ENCODE data around the gene KANK2.
"Not testable (repeated sequence)": the region's sequence is repeated elsewhere in the genome, so short reads cannot be mapped to it uniquely, and the experiment has no call there.

The KANK2 gene

DNA sequence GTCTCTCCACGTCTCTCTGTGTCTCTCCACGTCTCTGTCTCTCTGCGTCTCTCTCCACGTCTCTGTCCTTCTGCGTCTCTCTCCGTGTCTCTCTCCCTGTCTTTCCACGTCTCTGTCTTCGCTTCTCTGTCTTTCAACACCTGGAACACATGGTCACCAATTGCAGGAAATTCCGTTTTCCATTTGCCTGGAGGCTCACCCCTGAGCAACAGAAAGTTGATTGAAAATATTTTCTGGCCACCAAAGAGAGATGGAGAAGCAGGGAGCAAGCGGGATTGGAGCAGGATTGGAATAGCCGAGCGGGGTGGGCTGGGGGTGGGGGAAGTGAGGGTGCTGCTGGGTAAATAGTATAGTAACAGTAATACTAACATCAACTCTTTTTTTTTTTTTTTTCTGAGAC is 1.7 kb downstream of the KANK2 start:
- DNase-seq = no peak

DNA sequence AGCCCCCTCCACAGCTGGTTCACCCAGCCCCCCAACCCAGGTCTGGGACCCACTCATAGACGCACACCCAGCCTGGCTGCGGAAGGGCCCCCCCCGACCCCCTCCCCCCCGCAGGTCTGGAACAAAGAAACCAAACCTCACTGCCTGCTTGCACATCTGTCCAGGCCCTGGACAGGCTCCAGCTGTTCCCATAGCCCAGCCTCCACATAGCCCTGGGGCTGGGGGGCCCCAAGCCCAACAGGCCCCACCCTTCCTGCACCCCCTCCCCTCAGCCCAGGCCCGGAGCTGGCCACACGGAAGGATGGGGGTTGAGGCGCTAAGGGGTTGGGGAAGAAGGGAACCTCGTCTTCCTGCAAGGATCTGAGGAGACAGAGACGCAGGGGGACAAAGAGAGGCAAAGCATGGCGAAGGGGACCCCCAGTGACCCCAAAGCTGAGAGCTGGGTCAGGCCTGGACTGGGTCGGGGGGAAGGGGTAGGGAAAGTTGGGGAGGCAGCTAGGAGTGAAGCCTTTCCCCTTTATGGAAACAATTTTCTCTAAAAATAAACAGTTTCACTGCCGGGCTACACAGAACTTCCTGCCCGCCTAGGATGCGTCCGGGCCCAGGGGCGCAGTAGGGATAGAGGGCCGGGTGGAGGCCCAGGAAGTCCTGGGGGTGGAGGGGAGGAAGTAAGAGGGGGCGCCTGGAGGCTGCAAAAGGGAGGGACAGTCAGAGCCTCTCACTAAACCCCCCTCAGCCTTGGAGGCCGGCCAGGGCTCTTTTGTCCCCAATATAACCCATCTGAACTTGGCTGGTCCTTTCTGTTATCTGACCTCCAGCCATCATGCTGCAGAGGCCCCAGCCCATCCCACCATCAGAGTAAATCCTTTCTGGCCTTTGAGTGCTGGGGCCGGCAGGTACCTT is 2.4 kb downstream of the KANK2 start:
- no peak for DNase-seq

DNA sequence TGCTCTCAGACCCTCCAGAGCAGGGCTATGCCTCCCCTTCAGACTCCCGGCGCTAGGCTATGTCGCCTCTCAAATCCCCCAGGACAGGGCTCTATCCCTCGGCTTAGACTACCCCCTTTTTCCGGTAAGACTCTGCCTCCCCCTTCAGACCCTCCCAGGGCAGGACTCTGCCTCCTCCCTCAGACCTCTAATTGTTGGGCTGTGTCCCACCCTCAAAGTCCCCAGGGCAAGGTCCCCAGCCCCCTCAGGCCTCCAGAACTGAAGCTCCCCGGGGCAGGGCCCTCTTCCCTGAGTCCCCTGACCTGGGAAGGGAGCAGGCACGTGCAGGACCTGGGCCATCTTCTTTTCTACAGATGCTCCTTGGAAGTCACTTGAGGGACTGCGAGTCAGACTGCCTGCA is 3.2 kb downstream of the KANK2 start:
- no peak for DNase-seq

DNA sequence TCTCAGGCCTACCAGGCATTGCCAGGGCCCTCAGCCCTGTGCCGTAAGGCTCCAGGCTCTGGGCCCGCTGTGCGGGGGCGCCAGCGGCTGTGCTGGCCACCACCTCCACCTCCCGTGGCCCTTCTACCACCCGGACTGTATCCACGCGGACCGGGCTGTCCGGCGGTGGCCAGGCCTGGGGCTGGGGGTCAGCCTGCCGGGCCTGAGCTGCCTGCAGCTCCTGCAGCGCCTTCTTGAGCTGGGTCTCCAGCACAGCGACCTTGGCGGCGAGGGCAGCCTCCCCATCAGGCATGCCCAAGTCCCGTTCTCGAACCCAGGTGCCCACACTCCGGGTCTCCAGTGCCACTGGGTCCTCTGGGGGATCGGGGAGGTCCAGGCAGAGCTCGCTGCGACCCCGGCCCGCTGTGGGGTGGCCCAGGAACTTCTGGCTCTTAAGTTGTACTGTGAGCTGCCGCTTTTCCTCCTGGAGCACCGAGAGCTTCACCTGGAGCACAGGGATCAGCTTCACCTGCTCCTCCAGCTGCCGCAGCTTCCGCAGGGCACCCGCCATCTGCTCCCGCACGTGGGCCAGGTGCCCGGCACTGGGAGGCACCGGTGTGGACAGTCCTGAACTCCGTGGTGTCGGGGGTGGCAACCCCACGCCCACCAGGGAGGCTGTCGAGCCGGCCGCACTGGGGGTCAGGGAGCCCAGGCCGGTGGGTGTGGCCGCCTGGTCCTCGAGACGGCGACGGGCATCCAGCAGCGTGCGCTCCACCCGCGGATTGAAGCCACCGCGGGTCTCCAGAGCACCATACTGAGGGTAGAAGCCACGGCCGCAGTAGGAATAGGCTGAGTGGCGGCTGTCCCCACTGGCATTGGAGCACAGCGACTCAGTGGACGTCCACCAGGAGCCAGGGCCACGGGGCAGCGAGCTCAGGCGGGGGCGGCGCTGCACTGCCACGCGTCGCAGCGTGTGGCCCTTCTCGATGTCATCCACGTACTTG is 4.1 kb downstream of the KANK2 start:
- no peak for DNase-seq

DNA sequence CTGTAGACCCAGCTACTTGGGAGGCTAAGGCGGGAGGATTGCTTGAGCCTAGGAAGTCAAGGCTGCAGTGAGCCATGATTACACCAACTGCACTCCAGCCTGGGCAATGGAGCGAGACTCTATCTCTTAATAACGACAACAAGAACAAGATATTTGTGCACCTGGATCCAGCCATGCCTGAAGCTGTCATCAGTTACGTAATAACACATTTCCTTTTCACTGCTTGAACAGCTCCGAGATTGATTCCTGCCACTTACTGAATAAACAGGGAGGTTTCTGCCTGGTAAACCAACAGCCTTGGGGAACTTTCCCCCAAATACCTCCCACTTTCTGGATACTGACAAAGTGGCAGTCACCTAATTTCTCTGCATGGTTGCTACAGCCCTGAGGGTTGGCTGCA is 5.4 kb downstream of the KANK2 start:
- no peak for DNase-seq

DNA sequence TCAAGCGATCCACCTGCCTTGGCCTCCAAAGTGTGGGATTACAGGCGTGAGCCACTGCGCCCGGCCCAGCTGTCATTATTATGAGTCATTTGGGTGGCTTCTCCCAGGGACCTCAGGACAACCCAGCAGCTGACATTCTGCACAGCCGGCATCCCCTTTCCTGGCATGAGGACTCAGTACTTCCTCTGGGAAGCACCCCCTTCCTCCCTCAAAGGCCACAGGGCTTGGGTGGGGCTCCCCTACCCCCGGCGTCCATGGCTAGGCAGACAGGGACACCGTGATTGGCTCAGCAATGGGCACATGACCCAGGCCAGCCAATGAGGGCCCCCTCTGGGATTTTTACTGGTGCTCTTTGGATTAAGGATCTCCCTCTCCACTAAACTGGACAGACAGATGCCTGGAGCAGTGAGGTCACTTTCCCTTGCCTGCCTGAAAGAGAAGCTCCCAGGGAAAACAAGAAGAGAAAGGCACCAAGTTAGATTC is 6.0 kb downstream of the KANK2 start:
- DNase-seq = no peak

DNA sequence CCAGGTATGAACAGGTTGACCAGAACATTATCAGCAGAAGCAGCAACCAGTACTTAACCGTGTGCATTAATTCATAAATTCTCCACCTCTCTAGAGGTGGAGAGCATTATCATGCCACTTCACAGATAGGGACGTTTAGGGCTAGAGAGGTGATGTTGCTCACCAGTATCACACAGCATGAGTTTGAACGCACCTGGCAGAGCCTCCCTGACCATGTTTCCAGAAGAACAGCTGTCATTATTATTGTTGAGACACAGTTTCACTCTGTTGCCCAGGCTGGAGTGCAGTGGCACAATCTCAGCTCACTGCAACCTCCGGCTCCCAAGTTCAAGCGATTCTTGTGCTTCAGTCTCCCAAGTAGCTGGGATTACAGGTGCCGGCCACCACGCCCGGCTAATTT is 6.8 kb downstream of the KANK2 start:
- DNase-seq = no peak

DNA sequence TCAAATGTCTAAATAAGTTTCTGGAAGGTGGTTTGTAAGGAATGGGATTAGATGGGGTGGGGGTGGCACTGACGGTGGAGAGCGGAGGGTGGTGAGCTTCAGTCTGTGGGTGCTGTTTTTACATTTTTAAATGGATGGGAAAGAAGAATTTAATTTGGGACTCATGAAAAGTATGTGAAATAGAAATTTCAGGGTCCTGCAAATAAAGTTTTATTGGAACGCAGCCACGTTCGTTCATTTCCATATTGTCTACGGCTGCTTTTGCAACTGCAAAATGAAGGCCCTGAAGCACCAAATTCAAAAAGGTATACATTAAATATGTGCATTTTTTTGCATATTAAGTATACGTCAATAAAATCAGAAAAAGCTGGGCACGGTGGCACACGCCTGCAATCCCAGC is 9.9 kb downstream of the KANK2 start:
- no peak for DNase-seq

DNA sequence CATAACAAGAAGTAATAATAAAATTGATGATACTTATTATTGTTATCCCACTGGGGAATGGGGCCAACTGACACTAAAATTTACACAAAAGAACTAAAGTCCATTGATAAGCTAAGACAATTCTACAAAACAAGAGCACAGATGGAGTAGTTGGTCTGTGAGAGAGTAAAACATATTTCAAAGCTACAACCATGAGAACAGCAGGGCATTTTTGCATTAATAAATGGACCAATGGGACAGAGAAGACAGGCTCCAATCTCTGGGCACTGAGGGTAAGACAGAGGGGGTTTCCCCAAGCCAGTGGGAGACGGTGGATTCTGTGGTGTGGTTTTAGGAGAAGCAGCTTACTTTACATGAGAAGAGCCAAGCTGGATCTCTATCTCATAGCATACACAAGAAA is 14.4 kb downstream of the KANK2 start:
- no peak for DNase-seq

DNA sequence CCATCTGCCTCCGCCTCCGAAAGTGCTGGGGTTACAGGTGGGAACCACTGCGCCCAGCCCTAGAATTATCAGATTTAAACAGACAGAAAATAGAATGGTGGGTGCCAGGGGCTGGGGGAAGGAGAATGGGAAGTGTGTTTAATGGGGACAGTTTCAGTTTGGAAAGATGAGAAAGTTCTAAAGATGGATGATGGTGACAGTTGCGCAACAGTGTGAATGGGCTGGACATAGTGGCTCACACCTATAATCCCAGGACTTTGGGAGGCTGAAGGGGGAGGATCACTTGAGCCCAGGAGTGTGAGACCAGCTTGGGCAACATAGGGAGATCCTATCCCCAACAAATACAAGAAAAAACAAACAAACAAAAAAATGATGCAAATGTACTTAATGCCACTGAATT is 15.9 kb downstream of the KANK2 start:
- no peak for DNase-seq

DNA sequence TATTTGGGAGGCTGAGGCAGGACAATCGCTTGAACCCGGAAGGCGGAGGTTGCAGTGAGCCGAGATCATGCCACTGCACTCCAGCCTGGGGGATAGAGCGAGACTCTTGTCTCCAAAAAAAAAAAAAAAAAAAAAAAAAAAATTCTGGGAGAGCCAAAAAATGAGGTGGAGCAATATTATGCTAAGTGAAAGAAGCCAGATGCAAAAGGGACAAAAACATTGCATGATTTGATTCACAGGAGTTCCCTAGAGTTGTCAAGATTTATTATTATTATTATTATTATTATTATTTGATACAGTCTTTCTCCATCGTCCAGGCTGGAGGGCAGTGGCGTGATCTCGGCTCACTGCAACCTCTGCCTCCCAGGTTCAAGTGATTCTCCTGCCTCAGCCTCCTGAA is 16.4 kb downstream of the KANK2 start:
- not testable (repeated sequence) for DNase-seq

DNA sequence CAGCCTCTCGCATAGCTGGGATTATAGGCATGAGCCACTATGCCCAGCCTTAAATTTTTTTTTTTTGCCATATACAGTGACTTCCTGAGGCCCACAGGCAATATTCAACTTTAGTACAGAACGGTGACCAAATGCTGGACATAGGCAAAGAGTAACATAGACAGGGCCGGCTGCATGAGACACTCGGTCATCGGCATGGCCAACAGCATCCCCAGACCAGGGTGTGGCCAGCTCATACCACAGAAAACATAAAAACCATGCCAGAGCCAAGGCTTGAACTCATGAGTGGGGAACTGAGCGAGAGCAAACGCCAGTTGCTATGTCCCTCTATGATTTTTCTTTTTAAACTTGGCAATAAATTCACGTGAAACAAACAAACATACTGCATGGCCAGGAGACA is 17.0 kb downstream of the KANK2 start:
- DNase-seq = no peak

DNA sequence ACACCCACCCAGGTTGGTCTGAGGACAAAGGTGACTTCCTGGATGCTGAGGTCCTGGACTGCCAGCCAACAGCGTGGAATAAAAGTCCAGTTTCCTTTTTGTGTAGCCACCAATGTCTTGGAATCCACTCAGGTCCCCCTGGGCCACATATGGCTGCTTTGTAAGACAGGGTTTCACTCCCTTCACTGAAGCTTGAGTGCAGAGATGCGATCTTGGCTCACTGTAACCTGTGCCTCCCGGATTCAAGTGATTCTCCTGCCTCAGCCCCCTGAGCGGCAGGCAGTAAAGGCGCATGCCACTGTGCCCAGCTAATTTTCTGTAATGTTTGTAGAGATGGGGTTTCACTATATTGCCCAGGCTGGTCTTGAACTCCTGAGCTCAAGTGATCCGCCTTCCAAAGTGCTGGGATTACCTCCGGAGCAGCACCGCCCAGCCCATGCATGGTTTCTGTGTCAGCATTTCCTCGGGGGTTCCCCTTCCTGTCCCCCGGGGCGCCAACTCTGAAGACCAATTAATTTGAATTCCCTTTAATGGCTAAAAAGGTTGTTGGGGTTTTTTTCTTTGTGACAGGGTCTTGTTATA is 17.5 kb downstream of the KANK2 start:
- DNase-seq = no peak

DNA sequence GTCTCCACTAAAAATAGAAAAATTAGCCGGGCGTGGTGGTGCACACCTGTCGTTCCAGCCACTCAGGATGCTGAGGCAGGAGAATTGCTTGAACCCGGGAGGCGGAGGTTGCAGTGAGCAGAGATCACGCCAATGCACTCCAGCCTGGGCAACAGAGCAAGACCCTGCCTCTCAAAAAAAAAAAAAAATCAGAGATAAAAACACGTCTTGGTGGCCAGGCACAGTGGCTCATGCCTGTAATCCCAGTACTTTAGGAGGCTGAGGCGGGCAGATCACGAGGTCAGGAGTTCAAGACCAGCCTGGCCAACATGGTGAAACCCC is 18.2 kb downstream of the KANK2 start:
- DNase-seq = not testable (repeated sequence)

DNA sequence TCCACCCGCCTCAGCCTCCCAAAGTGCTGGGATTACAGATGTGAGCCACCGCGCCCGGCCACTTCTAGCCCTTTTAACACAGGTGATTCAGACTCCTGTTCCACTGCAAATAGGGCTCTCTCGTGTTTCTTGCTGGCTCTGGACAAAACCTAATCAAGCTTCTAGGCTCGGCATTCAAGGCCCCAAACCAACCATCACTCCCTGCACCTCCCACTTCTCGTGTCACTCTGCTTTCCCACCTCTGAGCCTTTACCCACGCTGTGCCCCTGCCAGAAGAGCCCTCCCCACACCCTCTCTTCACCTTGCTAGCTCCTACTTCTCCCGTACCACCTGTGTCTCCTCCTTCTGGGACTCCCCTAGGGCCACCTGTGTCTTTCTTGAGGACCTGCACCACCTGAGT is 19.8 kb downstream of the KANK2 start:
- DNase-seq = no peak

DNA sequence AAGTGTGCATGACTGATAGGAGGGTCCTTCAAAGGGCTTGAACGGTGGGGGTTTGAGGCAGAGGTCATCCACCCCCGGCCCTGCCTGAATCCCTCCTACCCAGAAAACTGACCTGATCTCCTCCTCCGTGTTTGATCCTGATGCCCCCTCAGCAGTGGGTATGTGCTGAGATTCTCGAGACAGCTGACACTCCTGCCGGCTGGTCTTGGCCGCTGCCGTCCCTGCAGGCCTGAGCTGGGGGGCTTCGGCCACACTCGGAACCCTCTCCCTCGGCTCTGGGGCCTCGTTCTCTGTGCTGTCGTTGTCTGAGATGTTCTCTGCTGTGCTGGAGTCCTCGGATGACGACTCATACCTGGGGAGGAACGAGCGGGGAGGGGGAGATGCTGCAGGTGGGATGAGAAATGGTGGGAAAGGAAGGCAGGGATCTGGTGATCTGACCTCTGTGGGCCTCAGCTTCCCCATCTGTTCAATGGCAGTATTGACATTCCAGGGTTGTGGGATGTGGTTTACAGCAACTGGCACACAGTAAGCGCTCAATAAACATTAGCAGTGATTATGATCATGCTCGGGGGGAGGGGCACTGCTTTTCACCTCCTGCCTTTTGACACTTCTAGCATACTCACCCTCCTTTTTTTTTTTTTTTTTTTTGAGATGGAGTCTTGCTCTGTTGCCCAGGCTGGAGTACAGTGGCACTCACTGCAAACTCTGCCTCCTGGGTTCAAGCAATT is 20.7 kb downstream of the KANK2 start:
- DNase-seq = no peak

DNA sequence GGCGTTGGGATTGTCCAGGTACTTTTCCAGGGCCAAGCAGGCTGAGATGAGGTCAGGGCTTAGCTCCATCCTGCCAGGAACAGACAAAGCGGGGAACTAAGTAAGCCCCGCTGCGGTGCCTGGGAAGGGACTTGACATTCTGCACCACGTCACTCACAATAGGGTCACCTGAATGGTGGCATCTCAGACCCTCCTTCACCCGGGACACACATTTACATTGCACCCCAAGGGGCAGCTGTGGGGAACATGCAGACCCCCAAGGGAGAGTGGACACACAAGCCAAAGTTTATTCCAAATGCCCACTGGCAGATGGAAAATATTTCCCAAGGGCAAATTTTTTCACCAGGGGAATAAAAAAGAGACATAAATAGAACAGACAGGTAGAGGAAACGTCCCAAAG is 21.4 kb downstream of the KANK2 start:
- no peak for DNase-seq

DNA sequence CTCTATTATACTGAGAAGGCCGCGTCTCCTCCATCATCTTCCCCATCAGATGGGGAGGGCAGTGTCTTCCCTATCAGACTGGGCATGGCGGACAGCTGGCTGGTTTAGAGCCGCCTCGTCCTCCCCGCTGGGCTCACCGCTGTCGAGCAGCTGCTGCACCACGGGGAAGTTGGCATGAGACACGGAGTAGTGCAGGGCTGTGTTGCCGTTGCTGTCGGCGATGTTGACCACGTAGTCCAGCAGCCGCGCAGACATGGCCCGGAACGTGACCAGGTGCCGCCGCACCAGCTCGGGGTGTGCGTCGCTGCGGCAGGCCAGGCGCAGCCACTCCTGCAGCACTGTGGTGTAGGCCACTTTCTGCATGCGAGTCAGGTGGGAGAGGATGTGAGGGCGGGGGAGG is 23.0 kb downstream of the KANK2 start:
- peak; percentile 81 for DNase-seq

DNA sequence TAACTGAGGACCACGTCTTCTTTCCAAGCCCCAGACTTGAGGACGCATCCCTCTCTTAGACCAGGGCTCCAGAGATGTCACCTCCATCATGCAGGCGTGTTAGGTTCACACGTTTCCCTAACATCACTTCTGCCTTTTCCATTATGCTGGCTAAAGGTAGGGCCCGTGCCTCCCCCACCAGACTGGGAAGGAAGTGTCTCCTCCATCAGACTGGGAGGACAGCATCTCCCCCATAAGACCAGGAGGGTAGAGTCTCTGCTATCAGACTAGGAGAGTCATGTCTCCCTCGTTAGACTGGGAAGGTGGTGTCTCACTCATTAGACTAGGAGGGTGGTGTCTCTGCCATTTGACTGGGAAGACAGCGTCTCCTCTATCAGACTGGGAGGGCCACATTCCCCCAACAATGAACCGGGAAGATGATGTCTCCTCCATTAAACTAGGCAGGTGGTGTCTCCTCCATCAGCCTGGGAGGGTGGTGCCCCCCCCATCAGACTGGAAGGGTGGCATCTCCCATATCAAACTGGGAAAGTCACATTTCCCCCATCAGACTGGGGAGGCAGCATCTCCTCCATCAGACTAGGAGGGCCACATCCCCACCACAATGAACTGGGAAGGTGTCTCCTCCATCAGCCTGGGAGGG is 23.7 kb downstream of the KANK2 start:
- no peak for DNase-seq

DNA sequence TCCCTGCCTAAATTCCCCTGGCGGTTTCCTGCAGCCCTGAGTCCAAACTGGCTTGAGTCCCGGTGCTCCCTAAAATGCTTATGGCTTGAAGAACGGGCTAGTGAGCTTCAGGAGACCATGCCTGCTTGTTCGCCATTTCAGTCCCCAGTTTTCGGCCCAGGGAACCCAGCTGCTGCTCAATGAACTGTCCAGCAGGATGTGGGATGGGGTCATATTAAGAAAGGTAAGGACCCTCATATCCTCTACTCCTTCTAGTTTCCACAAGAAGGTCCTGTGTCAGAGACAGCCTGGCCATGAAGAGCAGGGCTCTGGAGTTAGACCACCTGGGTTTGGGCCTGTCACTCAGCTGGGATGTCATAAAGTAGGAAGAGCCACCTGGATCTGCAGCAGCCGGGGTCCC is 24.8 kb downstream of the KANK2 start:
- DNase-seq = no peak

DNA sequence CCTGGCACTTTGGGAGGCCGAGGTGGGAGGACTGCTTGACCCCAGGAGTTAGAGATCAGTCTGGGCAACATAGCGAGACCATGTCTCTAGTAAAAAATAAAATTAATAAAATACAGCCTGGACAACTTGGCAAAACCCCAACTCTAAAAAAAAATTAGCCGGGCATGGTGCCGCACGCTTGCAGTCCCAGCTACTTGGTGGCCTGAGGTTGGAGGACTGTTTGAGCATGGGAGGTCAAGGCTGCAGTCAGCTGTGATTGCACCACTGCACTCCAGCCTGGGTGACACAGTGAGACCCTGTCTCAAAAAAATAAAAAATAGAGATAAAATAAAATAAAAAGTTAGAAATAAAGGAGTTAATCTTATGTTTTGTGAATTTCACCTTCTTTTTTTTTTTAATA is 26.2 kb downstream of the KANK2 start:
- DNase-seq = no peak

Measured in COR-L47 (cell line).